ENCODE results near the gene CREBZF.

CREBZF gene, protein sequence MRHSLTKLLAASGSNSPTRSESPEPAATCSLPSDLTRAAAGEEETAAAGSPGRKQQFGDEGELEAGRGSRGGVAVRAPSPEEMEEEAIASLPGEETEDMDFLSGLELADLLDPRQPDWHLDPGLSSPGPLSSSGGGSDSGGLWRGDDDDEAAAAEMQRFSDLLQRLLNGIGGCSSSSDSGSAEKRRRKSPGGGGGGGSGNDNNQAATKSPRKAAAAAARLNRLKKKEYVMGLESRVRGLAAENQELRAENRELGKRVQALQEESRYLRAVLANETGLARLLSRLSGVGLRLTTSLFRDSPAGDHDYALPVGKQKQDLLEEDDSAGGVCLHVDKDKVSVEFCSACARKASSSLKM

GRCh38 chr11:85664615-85665481 is at the start of gene CREBZF:
Gene CREBZF (minus strand): TSS chr11:85665129. CDS start chr11:85664875, 254 bp downstream.
- FAIRE-seq, result peak; percentile 56

GRCh38 chr11:85712953-85713352 is 48.0 kb upstream of the CREBZF start:
- no peak for FAIRE-seq

DNA sequence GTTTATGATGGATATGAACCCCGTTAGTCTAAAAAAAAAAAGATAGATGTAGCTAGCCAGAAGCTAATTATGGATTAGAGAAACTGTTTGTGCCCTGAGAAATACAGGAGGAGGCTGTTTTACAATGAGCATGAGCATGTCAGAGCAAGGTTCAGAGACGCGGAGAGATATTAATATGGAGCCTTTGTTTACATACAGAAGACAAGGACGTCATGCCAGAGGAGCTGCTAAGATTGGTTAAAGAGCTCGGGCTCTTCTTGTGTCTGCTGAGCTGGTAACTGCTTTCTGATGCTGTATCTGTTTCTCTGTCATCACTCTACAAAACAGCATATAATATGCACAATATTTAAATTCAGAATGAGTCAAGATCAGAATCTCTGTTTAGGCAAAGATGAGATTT is 46.0 kb upstream of the CREBZF start:
- no peak for FAIRE-seq

- no peak for FAIRE-seq
Measured at GRCh38 chr11:85709941-85710702, 45.2 kb upstream of the CREBZF start.

DNA sequence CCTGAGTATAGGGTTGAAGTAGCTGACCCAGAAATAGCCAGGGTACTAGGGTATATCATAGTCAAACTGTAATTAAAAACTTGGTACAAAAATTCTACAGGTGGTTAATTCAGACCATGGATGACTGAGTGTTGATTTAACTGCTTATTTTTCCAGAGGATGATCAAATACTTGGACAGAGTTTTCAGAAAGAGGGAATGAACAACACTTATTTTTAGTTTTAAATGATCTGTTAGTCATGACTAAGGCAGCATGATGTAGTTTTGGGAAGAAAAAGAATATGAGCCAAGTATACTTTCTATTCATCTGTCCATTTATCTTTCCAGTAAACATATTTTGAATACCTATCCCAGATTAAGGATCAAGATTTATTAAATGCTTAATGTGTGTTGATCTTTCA is 40.9 kb upstream of the CREBZF start:
- no peak for FAIRE-seq

GRCh38 chr11:85704967-85705366 is 40.0 kb upstream of the CREBZF start:
- no peak for FAIRE-seq

DNA sequence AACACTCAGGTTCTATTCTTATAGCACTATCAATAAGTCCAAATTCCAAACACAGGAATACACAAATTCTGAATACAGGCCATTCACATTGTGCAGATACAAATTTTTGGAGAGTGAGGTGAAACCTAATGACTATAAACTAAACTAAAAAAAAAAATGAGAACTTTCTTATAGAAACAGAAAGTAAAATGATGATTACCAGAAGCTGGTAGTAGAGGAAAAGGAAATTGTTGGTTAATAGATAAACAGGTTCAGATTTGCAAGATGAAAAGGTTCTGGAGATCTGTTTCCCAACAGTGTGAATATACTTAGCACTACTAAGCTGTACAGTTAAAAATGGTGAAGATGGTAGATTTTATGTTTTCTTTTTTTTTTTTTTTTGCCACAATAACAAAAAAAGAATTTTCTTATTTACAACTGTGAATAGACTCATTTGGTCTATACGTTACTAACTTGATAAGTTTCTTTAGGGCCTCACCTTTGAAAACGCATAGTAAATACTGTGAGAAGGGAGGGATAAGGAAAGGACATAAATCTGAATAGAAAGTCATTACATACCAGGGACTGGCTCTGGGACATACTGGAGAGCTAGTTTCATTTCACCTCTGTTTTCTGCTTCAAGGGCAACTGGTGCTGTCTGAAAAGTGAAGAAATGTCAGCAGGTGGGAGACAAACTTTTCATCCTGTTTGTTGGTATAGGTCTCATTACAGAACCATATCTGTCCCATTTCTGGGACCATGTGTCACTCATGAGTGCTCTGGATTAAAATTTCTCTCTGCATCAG is 35.2 kb upstream of the CREBZF start:
- FAIRE-seq, result no peak

- FAIRE-seq, result no peak
Measured at GRCh38 chr11:85698195-85698594, 33.3 kb upstream of the CREBZF start.

GRCh38 chr11:85697747-85698146 is 32.8 kb upstream of the CREBZF start:
- no peak for FAIRE-seq

- no peak for FAIRE-seq
Measured at GRCh38 chr11:85695546-85695945, 30.6 kb upstream of the CREBZF start.

DNA sequence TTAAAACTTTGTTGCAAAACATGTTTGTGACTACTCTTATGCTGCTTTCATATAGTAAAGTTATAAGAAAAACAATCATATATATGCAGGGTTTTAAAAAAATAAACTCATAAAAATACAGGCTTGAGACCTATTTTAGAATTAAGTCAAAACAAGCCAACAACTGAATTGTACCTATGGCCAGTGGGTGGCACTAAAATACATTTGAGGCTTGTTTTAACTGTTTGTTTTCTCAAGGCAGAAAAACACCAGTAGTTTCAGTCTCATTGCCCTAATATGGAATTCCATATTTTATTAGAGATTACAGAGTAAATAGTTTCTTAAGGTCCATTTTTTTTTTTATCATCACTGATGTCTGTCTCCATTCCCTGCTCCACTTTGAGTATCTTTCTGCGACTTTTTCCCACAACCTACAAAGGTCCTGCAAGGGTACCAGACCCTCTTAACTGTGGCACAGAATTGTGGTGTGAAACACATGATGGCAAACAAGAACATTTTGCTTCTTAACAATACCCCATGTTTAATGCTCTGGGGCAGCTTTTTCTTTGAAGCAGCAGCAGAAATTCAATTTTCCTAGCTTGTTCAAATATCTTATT is 29.6 kb upstream of the CREBZF start:
- peak; percentile 86 for FAIRE-seq

- FAIRE-seq, result peak; percentile 98
Measured at GRCh38 chr11:85685820-85686459, 21.0 kb upstream of the CREBZF start, which contains the start of gene CCDC89. Gene CCDC89 (minus strand): TSS chr11:85686195. CDS start chr11:85686130, 65 bp downstream.

DNA sequence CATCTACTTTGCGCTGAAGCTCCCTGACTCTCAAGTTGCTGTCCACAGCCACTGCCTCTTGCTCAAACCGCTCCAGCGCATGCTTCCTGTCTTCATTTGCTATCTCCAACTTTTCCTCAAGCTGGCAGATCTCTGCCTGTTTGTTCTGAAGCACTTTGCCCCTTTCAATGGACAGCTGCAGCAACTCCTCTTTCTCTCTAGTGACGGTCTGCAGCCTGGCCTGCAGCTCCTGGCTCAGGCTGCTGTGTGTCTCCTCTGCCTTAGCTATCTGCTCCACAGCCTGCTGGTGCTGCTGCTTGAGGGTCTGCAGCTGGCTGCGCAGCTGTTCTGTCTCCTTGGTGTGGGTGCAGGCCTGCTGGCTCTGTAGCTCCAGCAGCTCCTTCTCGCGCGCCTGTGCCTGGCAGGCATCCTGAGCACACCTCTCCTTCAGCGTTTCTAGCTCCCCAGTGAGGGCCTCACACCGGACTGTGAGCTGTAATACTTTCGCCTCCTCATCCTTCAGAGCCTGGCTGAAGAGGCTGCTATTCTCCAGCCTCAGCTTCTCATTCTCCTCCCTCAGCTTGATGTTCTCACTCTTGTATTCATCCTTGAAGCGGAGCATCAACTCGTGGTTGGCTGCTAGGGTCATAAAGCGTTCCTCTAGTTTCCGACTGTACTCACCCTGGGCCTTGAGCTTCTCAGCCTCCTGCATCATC is 20.3 kb upstream of the CREBZF start:
- FAIRE-seq, result no peak

DNA sequence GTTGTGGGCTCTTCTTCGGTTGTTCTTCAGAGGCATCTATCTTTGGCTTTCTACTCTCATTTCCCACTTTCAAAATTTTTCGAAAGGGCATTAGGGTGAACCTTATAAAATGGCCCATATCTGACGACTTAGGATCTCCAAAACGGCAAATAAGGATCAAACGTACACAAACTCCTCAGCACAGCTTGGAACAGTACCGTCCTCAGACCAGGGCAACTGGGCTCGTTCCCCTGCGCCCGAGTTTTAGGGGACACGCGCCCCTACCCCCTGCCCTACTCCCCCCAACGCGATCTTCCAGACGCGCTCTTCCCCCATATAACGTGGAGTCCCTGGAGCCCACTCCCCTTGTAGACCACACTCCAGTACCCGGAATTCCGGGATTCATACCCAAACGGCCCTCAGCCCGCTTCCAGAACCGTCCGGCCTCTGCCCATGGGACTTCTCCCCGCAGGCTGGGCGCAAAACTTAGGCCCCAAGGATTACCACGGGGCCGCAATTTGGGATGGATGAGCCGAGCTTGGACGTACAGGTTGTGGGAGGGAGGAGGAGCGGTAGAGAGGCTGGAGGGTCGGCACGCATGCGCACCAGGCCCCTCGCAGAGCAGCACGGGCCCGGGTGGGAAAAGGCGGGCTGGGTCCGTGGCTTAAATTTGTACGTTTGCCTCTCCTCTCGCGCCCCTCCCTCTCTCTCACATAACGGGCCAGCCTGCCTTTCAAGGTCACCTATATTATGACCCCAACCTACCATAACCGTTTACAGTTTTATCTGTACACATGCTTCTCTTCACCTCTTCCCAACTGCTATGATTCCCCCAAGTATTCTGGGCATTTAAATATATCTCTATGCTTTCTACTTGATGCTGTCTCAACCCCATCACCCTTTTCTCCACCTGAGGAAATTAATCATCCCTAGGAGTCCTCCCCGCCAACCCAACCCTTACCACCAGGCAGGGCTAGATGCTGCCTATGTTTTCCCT is 17.7 kb upstream of the CREBZF start:
- FAIRE-seq, result no peak

GRCh38 chr11:85680897-85681296 is 16.0 kb upstream of the CREBZF start:
- FAIRE-seq, result no peak

DNA sequence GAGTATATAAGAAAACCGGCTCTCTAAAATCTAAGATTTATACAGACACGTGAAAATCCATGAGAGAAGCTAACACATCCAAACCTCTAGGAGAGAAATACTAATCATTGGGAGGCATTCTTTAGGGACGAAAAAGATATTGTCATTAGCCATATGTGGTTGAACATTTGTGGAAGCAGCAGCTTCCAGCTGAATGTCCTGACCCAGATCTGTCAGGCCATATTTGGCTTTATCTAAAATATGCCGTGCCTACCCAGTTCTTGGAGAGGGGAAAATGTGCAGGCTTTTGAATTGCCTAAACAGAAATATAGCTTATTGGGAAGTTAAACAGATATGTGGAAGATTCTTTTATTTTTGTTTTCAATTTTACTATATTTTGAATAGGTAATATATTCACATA is 14.6 kb upstream of the CREBZF start:
- FAIRE-seq, result no peak

DNA sequence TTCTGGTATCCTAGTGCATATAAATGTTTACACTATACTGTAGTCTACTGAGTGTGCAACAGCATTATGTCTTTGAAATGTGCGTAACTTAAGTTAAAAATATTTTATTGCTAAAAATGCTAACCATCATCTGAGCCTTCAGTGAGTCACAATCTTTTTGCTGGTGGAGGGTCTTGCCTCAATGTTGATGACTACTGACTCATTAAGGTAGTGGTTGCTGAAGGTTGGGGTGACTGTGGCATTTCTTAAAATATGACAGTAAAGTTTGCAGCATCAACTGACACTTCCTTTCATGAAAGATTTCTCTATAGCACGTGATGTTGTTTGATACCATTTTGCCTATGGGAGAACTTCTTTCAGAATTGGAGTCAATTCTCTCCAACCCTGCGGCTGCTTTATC is 8.5 kb upstream of the CREBZF start:
- FAIRE-seq, result no peak

DNA sequence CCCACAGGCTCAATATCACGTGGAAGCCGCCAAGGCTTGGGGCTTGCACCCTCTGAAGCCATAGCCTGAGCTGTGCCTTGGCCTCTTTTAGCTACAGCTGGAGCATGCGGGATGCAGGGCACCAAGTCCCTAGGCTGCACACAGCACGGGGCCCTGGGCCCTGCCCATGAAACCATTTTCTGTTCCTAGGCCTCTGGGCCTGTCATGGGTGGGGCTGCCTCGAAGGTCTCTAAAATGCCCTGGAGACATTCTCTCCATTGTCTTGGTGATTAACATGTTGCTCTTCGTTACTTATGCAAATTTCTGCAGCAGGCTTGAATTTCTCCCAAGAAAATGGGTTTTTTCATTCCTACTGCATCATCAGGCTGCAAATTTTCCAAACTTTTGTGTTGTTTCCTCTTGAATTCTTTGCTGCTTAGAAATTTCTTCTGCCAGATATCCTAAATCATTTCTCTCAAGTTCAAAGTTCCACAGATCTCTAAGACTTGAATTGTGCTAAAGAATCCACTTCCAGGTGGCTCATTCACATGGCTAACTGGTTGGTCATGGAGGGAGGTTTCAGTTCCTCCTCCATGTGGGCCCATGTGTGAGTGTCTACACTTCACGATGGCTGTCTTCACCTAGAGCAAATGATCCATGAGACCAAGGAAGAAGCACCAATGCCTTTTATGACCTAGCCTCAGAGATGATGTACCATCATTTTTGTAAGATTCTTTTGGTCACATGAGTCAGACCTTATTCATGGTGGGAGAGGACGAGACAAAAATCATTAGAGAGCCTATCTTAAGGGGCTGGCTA is 7.4 kb upstream of the CREBZF start:
- no peak for FAIRE-seq

Measured in TTC549 (cell line).